NT2/D1 (cell line): ENCODE data around the gene OSBPL2.

ENCODE experiments used
- DNase-seq: peaks from one replicate; pipeline ENCODE4 v3.0.0-alpha.2; 2011; ENCODE audit warnings: low read depth, low spot score
- H3K27me3 ChIP-seq: 2 replicates; pipeline ENCODE4 v1.6.0; 2011; ENCODE audit warnings: mild to moderate bottlenecking; ENCODE audit not compliant: insufficient read length, insufficient read depth
- H3K36me3 ChIP-seq: 2 replicates; pipeline ENCODE4 v1.6.1; 2011; ENCODE audit warnings: mild to moderate bottlenecking, low read length, mixed read lengths; ENCODE audit not compliant: insufficient read depth, insufficient read length
- H3K4me1 ChIP-seq: 2 replicates; pipeline ENCODE4 v1.5.1; 2011; ENCODE audit not compliant: insufficient read depth, insufficient read length
- H3K4me3 ChIP-seq: 2 replicates; pipeline ENCODE4 v1.5.1; 2011; ENCODE audit warnings: low read depth; ENCODE audit not compliant: insufficient read length
- H3K9ac ChIP-seq: 2 replicates; pipeline ENCODE4 v1.6.0; 2011; ENCODE audit warnings: low read depth; ENCODE audit not compliant: insufficient read length
- H3K9me3 ChIP-seq: 2 replicates; pipeline ENCODE4 v1.5.1; 2011; ENCODE audit warnings: mild to moderate bottlenecking, low read length; ENCODE audit not compliant: insufficient read depth
- SUZ12 ChIP-seq: IDR thresholded peaks from 2 replicates; pipeline ENCODE4 v1.6.1; 2011; ENCODE audit not compliant: insufficient read length, insufficient read depth; ENCODE audit errors: extremely low read depth
- YY1 ChIP-seq: IDR thresholded peaks from 2 replicates; pipeline ENCODE4 v1.6.1; 2011; ENCODE audit not compliant: insufficient read length, insufficient read depth
- ZNF274 ChIP-seq: IDR thresholded peaks from 2 replicates; pipeline ENCODE4 v1.6.1; 2011; ENCODE audit warnings: mild to moderate bottlenecking, low read depth, low read length

OSBPL2 gene

GRCh38 chr20:62266340-62266739, 28.0 kb downstream of the OSBPL2 start:
- Histone ChIP-seq H3K27me3 (no peaks in the 10 kb centered on the region), H3K4me1 (peaks cover 13% of the 10 kb centered on the region), H3K36me3 (peaks cover 52% of the 10 kb centered on the region), H3K4me3 (no peak overlapping the region), H3K9ac (no peak overlapping the region), H3K9me3 (peaks cover 25% of the 10 kb centered on the region)
- TF ChIP-seq ZNF274 (no peak), SUZ12 (no peak), YY1 (no peak)
- DNase-seq: no peak

GRCh38 chr20:62266851-62267250, 28.5 kb downstream of the OSBPL2 start:
- Histone ChIP-seq H3K9ac (no peak overlapping the region), H3K4me1 (peaks cover 13% of the 10 kb centered on the region), H3K36me3 (peaks cover 49% of the 10 kb centered on the region), H3K4me3 (no peak overlapping the region), H3K9me3 (peaks cover 25% of the 10 kb centered on the region), H3K27me3 (no peaks in the 10 kb centered on the region)
- TF ChIP-seq YY1: no peak
- TF ChIP-seq SUZ12: no peak
- TF ChIP-seq ZNF274: no peak
- DNase-seq: no peak

GRCh38 chr20:62267543-62267942, 29.2 kb downstream of the OSBPL2 start:
- H3K36me3 ChIP-seq: peaks cover 49% of the 10 kb centered on the region
- no peak for TF ChIP-seq YY1
- no peak for TF ChIP-seq ZNF274
- TF ChIP-seq SUZ12: no peak

GRCh38 chr20:62268228-62268900, 30.0 kb downstream of the OSBPL2 start:
- Histone ChIP-seq H3K4me3 (no peak overlapping the region), H3K4me1 (peaks cover 13% of the 10 kb centered on the region), H3K27me3 (no peaks in the 10 kb centered on the region), H3K9ac (no peak overlapping the region), H3K9me3 (peaks cover 25% of the 10 kb centered on the region), H3K36me3 (peaks cover 49% of the 10 kb centered on the region)
- TF ChIP-seq YY1: no peak
- no peak for TF ChIP-seq ZNF274
- no peak for TF ChIP-seq SUZ12
- DNase-seq: no peak

More at GRCh38 chr20:62267543-62267942, 29.2 kb downstream of the OSBPL2 start:
- H3K9me3 ChIP-seq: peaks cover 25% of the 10 kb centered on the region
- no peak overlapping the region for H3K4me3 ChIP-seq
- peaks cover 13% of the 10 kb centered on the region for H3K4me1 ChIP-seq
- no peak overlapping the region for H3K9ac ChIP-seq
- H3K27me3 ChIP-seq: no peaks in the 10 kb centered on the region
- DNase-seq: no peak

GRCh38 chr20:62269378-62269777, 31.1 kb downstream of the OSBPL2 start:
- no peak for DNase-seq
- H3K9ac ChIP-seq: peak overlapping the region; percentile 21
- peaks cover 51% of the 10 kb centered on the region for H3K36me3 ChIP-seq
- no peak overlapping the region for H3K4me3 ChIP-seq
- TF ChIP-seq ZNF274 (no peak), YY1 (no peak), SUZ12 (no peak)
- H3K4me1 ChIP-seq: peaks cover 13% of the 10 kb centered on the region
- no peaks in the 10 kb centered on the region for H3K27me3 ChIP-seq
- H3K9me3 ChIP-seq: peaks cover 21% of the 10 kb centered on the region

- TF ChIP-seq YY1: no peak
- TF ChIP-seq ZNF274: no peak
- TF ChIP-seq SUZ12: no peak
- DNase-seq: no peak
These were observed 31.6 kb downstream of the OSBPL2 start for GRCh38 chr20:62269871-62270270.

GRCh38 chr20:62272200-62272599, 33.9 kb downstream of the OSBPL2 start:
- Histone ChIP-seq H3K27me3 (no peaks in the 10 kb centered on the region), H3K9me3 (no peaks in the 10 kb centered on the region), H3K9ac (no peak overlapping the region), H3K36me3 (peaks cover 31% of the 10 kb centered on the region), H3K4me1 (peaks cover 12% of the 10 kb centered on the region), H3K4me3 (no peak overlapping the region)
- TF ChIP-seq SUZ12 (no peak), YY1 (no peak), ZNF274 (no peak)
- DNase-seq: no peak

More at GRCh38 chr20:62269871-62270270, 31.6 kb downstream of the OSBPL2 start:
- H3K9ac ChIP-seq: peak overlapping the region; percentile 56
- peaks cover 13% of the 10 kb centered on the region for H3K4me1 ChIP-seq
- H3K4me3 ChIP-seq: no peak overlapping the region
- peaks cover 16% of the 10 kb centered on the region for H3K9me3 ChIP-seq
- H3K36me3 ChIP-seq: peaks cover 46% of the 10 kb centered on the region
- no peaks in the 10 kb centered on the region for H3K27me3 ChIP-seq
